Stimulated activated CD4-positive, alpha-beta T cell treated with anti-CD3 and anti-CD28 coated beads, Interleukin-15, amount 100 ng/mL, for 24 hours (primary cell): ENCODE measurements around the gene TNFRSF8.

Experiments used
- DNase-seq: peaks from one replicate; pipeline ENCODE4 v3.0.0-alpha.2; 2020

The TNFRSF8 gene

GRCh38 chr1:12177156-12177998 lies 114.3 kb downstream of the TNFRSF8 start:
- DNase-seq, result peak; percentile 42

- DNase-seq, result peak; percentile 96
Observed at GRCh38 chr1:12177999-12178441, 114.9 kb downstream of the TNFRSF8 start.

- no peak for DNase-seq
Observed at GRCh38 chr1:12178511-12178910, 115.4 kb downstream of the TNFRSF8 start.

- DNase-seq, result peak; percentile 92
Observed at GRCh38 chr1:12179111-12179519, 116.0 kb downstream of the TNFRSF8 start.

GRCh38 chr1:12179676-12180075 lies 116.6 kb downstream of the TNFRSF8 start:
- no peak for DNase-seq

GRCh38 chr1:12180315-12180714 lies 117.2 kb downstream of the TNFRSF8 start:
- no peak for DNase-seq

GRCh38 chr1:12180903-12181302 lies 117.8 kb downstream of the TNFRSF8 start:
- DNase-seq, result no peak

- no peak for DNase-seq
Observed at GRCh38 chr1:12181568-12181967, 118.5 kb downstream of the TNFRSF8 start.

- no peak for DNase-seq
Observed at GRCh38 chr1:12182410-12182984, 119.4 kb downstream of the TNFRSF8 start.

GRCh38 chr1:12183095-12183794 lies 120.1 kb downstream of the TNFRSF8 start:
- DNase-seq, result no peak

- DNase-seq, result no peak
Observed at GRCh38 chr1:12184008-12184681, 121.0 kb downstream of the TNFRSF8 start.

- DNase-seq, result no peak
Observed at GRCh38 chr1:12185036-12185917, 122.2 kb downstream of the TNFRSF8 start.

GRCh38 chr1:12185918-12186678 lies 123.0 kb downstream of the TNFRSF8 start:
- no peak for DNase-seq

- DNase-seq, result no peak
Observed at GRCh38 chr1:12186679-12186985, 123.5 kb downstream of the TNFRSF8 start.

GRCh38 chr1:12188115-12188514 lies 125.0 kb downstream of the TNFRSF8 start:
- DNase-seq, result no peak

GRCh38 chr1:12188657-12189327 lies 125.7 kb downstream of the TNFRSF8 start:
- DNase-seq, result no peak

- DNase-seq, result no peak
Observed at GRCh38 chr1:12189328-12189682, 126.2 kb downstream of the TNFRSF8 start.

GRCh38 chr1:12191242-12192032 lies 128.3 kb downstream of the TNFRSF8 start:
- no peak for DNase-seq
